Measurements from ENCODE around the gene ZNF487. TPM values are rescaled to one million over a fixed set of nuclear protein-coding genes. Genes with fewer than 3 reads are reported as not detected.
A peak's percentile ranks its signal among the peaks of the same experiment; 100 is the strongest.
"Not testable (repeated sequence)": the region's sequence is repeated elsewhere in the genome, so short reads cannot be mapped to it uniquely, and the experiment has no call there.

Gene ZNF487
- total RNA-seq, 6 experiments from 2014 or later: 1.6 to 4.2 (median 2.5) TPM

GRCh38 chr10:43461950-43462349, 25.0 kb downstream of the ZNF487 start:
- Mint-ChIP-seq H3K27ac (no peak overlapping the region; the same call in 1 of the 2 replicates), H3K27me3 (ENCODE audit: insufficient read depth) (no peaks in the 10 kb centered on the region), H3K4me3 (peak overlapping the region; percentile 57; the same call in 1 of the 2 replicates), H3K9me3 (no peaks in the 10 kb centered on the region), H3K4me1 (ENCODE audit: low read depth) (peaks cover 8% of the 10 kb centered on the region; the same call in 1 of the 2 replicates), H3K36me3 (ENCODE audit: low read depth) (no peaks in the 10 kb centered on the region)
- DNase-seq: peak; percentile 74
- peak; percentile 90 for TF ChIP-seq CTCF (IDR thresholded peaks at IDR 0.05)

GRCh38 chr10:43465086-43465735, 28.3 kb downstream of the ZNF487 start:
- not testable (repeated sequence) for H3K9me3 Mint-ChIP-seq; H3K4me3 Mint-ChIP-seq; H3K36me3 Mint-ChIP-seq (ENCODE audit: low read depth); H3K27ac Mint-ChIP-seq; H3K27me3 Mint-ChIP-seq (ENCODE audit: insufficient read depth); H3K4me1 Mint-ChIP-seq (ENCODE audit: low read depth); DNase-seq

- H3K27me3 Mint-ChIP-seq (ENCODE audit: insufficient read depth); H3K9me3 Mint-ChIP-seq; H3K4me3 Mint-ChIP-seq; H3K4me1 Mint-ChIP-seq (ENCODE audit: low read depth); H3K36me3 Mint-ChIP-seq (ENCODE audit: low read depth); DNase-seq; H3K27ac Mint-ChIP-seq: not testable (repeated sequence)
These were observed 28.8 kb downstream of the ZNF487 start for GRCh38 chr10:43465736-43466120.

- Mint-ChIP-seq H3K4me1 (ENCODE audit: low read depth) (no peaks in the 10 kb centered on the region), H3K27me3 (ENCODE audit: insufficient read depth) (peaks cover 4% of the 10 kb centered on the region; the same call in 1 of the 2 replicates), H3K9me3 (no peaks in the 10 kb centered on the region), H3K27ac (no peak overlapping the region), H3K36me3 (ENCODE audit: low read depth) (no peaks in the 10 kb centered on the region), H3K4me3 (no peak overlapping the region)
- no peak for DNase-seq
- TF ChIP-seq CTCF (IDR thresholded peaks at IDR 0.05): no peak
These were observed 34.2 kb downstream of the ZNF487 start for GRCh38 chr10:43471146-43471545.

GRCh38 chr10:43471935-43472720, 35.2 kb downstream of the ZNF487 start:
- DNase-seq: no peak
- Mint-ChIP-seq H3K27ac (no peak overlapping the region), H3K27me3 (ENCODE audit: insufficient read depth) (peaks cover 4% of the 10 kb centered on the region; the same call in 1 of the 2 replicates), H3K4me1 (ENCODE audit: low read depth) (no peaks in the 10 kb centered on the region), H3K36me3 (ENCODE audit: low read depth) (no peaks in the 10 kb centered on the region), H3K4me3 (no peak overlapping the region), H3K9me3 (no peaks in the 10 kb centered on the region)
- TF ChIP-seq CTCF (IDR thresholded peaks at IDR 0.05): no peak

GRCh38 chr10:43479275-43479674, 42.4 kb downstream of the ZNF487 start:
- DNase-seq: peak; percentile 33
- peak overlapping the region; percentile 13; the same call in 1 of the 2 replicates for H3K4me3 Mint-ChIP-seq
- H3K36me3 Mint-ChIP-seq (ENCODE audit: low read depth): peaks cover 18% of the 10 kb centered on the region
- H3K4me1 Mint-ChIP-seq (ENCODE audit: low read depth): peaks cover 8% of the 10 kb centered on the region
- H3K9me3 Mint-ChIP-seq: peaks cover 37% of the 10 kb centered on the region
- H3K27ac Mint-ChIP-seq: no peak overlapping the region
- TF ChIP-seq CTCF (IDR thresholded peaks at IDR 0.05): no peak
- H3K27me3 Mint-ChIP-seq (ENCODE audit: insufficient read depth): no peaks in the 10 kb centered on the region

Data from HFFc6 (cell line).